Fibroblast of skin of right quadriceps (primary cell): ENCODE data around the gene SEC14L3.

ENCODE experiments used
- DNase-seq: peaks from one replicate; pipeline ENCODE4 v3.0.0-alpha.2; 2013

The SEC14L3 gene

DNA sequence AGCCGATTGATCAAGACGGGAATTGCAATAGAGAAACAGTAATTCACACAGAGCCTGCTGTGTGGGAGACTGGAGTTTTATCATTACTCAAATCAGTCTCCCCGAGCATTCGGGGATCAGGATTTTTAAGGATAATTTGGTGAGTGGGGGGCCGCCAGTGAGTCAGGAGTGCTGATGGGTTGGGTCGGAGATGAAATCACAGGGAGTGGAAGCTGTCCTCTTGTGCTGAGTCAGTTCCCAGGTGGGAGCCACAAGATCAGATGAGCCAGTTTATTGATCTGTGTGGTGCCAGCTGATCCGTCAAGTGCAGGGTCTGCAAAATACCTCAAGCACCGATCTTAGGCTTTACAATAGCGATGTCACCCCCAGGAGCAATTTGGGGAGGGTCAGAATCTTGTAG is 30.7 kb downstream of the SEC14L3 start:
- DNase-seq = no peak

DNA sequence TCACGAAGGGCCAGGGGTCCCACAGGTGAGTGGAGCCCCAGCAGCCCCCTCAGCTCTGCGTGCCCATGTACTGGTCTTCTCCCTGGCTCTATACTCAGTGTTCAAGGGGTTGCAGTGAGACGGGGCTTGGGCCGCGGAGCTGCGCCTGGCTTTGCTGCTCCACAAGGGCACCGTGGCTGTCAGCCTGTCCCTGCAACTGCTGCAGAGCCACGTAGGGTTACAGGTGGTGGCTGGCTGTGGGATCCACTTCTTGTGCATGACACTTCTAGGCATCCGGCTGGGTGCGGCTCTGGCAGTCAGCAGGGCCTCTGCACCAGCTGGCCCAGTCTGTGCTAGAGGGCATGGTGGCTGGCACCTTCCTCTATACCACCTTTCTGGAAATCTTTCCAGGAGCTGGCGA is 32.0 kb downstream of the SEC14L3 start:
- DNase-seq = no peak

- DNase-seq = no peak
Measured at GRCh38 chr22:30439226-30439625, 32.6 kb downstream of the SEC14L3 start.

DNA sequence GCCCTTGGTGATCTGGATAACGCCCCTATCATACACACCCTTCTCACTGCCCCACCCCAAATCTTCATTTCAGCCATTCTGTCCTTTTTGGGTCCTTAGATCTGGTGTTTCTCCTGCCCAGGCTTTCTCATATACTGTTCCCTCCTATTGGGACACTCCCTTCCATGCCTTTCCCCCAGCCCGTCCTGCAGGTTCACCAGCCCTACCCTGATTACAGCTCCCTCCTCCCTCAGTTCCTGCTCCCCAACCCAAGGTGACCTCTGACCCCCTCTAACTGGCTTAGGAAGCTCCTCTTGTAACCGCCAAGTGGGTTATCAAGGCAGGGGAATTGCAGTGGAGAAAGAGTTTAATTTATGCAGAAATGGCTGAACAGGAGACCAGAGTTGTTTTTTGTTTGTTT is 33.3 kb downstream of the SEC14L3 start:
- DNase-seq = no peak

DNA sequence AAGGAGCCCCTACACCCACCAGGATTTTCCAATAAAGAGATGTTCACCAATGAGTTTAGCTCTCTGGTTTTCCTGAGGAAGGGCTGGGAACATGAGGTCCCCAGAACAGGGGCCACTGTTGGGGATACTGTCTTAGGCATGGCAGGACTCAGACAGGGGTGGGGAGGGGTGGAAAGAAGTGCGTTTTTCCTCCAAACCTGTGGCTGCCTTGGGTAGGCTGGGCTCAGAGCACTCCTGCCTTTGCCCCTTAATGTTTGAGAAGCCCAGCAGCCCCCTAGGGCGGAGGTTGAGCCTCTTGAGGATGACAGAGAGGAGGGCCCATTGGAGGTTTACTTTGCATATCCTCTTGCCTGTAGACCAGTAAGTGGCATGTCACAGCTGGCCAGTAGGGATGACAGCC is 35.6 kb downstream of the SEC14L3 start:
- DNase-seq = no peak

- no peak for DNase-seq
Measured at GRCh38 chr22:30435674-30436126, 36.1 kb downstream of the SEC14L3 start.

GRCh38 chr22:30434843-30435242 is 37.0 kb downstream of the SEC14L3 start:
- DNase-seq = no peak

GRCh38 chr22:30433773-30434172 is 38.0 kb downstream of the SEC14L3 start:
- no peak for DNase-seq

GRCh38 chr22:30433227-30433626 is 38.6 kb downstream of the SEC14L3 start:
- DNase-seq = no peak

DNA sequence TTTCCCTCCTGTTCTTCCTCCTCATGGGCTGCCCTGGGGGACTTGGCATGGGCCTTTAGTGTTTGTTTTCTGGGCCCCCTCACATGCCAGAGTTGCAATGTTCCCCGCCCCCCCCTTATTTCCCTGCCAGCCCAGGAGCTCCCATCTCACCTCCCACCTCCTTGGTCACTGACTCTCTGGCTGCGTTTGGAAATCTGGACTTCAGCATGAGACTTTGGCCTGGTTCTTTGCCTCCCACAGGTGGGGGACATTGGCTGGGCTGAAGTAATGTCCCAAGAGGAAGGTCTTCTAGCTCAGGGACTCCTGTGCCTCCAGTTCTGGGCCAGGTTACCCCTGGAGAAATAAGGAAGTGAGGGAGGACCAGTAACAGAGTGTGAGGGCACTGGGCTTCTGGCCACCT is 39.3 kb downstream of the SEC14L3 start:
- no peak for DNase-seq

- DNase-seq = no peak
Measured at GRCh38 chr22:30432096-30432495, 39.7 kb downstream of the SEC14L3 start.

- no peak for DNase-seq
Measured at GRCh38 chr22:30430933-30431332, 40.9 kb downstream of the SEC14L3 start.

GRCh38 chr22:30429887-30430286 is 41.9 kb downstream of the SEC14L3 start:
- DNase-seq = no peak

GRCh38 chr22:30427871-30428270 is 43.9 kb downstream of the SEC14L3 start:
- DNase-seq = no peak

GRCh38 chr22:30426388-30427353 is 45.1 kb downstream of the SEC14L3 start:
- peak; percentile 64 for DNase-seq

DNA sequence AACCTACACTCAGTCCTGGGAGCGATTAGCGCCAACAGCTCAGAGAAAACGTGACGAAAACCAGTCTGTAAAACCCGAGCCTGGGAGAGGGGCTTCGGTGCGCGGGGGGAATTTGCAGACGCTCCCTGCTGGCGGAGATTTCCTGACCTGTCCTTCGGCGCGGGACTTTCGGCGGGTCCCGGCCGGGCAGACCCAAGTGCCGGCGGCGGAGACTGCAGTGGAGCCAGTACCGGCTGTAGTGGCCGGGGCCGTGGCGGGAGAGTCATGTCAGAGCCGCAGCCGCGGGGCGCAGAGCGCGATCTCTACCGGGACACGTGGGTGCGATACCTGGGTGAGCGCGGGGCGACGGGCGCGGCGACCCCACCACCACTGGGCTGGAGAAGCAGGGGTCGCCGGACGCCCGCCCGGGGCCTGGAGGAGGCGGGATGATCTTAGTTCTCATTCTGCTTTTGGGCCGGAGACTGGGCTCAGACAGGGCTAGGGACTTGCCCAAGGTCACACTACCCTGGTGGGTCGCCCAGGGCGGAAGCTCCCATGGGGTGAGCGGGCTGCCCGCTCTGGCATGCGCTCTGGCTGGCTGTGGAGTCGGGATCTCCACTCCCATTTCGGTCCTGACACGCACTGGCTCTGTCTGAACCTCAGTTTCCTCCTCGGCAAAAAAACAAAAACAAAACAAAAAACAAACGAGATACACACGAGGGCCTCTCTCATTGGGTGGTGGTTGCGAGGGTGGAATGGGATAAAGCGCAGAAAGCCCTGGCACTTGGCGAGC is 46.0 kb downstream of the SEC14L3 start, which contains the start of gene MTFP1:
Gene MTFP1 (plus strand): TSS at position 153 of the 772 bp plus-strand sequence. CDS start 112 bp downstream, at position 265.
- peak; percentile 70 for DNase-seq

DNA sequence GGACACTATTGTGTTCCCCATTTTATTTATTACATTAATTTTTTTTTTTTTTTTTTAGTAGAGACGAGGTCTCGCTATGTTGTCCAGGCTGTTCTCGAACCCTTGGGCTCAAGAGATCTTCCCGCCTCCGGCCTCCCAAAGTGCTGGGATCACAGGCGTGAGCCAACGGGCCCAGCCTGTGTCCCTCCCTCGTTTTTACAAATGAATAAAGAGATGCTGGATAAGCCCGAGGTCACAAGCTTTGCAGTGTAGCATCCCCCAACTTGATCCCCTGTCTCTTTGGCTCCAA is 46.5 kb downstream of the SEC14L3 start:
- DNase-seq = no peak

GRCh38 chr22:30424534-30425326 is 47.1 kb downstream of the SEC14L3 start:
- peak; percentile 42 for DNase-seq

DNA sequence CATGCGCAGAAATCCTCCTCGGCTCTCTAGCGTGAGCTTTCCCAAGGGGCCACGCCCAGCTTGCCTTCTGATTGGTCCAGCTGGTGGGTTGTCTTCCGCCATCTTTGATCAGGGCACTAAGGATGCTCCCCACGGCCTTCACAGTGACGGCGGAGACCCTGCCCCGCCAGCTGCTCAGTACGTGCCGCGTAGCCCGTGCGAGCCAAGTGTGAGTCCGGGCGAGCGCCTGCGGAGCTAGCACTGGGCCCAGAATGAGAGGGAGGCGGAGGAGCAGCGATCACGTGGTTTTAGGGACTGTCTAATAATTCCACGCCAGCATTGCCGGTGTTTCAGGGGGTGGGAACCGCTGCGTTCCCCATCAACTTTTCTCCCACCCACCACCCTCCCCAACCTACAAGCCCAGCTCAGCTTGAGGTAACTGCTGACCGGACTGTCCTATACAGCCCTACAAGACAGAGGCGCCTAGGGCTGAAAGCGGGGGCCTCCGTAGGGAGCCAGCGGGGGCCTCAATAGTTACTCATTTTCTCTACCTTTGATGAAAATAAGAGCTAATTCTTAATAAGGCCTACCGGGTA is 47.8 kb downstream of the SEC14L3 start:
- peak; percentile 100 for DNase-seq

DNA sequence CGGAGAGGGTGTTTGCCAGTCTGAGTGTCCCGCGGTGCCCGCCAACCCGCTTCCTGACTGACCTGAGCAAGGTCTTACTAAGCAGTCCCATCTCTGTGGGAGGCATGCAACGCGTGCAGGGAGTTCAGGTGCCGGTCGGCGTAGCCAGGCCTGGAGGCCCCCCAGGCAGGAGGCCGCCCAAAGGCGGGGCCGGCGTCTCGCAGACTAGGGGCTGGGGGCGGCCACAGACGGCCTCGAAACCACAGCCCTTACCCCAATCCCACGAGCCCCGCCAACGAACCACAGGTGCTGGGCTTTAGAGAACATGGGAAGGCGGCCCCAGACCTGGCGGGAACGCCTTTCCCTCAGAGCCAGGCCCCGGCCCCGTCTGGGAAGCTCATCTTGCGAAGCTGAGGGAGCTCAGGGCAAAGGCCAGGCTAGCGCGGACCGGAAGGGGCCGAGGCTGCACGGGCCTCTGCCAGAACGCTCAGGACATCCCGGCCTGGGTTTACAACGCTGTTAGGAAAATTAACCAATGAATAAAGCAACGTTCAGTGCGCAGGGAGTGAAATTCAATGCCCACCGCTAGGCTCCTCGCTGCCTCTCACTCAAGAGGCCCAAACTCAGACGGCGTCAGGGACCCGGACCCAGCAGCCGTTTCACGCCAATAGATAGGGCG is 48.4 kb downstream of the SEC14L3 start:
- no peak for DNase-seq

DNA sequence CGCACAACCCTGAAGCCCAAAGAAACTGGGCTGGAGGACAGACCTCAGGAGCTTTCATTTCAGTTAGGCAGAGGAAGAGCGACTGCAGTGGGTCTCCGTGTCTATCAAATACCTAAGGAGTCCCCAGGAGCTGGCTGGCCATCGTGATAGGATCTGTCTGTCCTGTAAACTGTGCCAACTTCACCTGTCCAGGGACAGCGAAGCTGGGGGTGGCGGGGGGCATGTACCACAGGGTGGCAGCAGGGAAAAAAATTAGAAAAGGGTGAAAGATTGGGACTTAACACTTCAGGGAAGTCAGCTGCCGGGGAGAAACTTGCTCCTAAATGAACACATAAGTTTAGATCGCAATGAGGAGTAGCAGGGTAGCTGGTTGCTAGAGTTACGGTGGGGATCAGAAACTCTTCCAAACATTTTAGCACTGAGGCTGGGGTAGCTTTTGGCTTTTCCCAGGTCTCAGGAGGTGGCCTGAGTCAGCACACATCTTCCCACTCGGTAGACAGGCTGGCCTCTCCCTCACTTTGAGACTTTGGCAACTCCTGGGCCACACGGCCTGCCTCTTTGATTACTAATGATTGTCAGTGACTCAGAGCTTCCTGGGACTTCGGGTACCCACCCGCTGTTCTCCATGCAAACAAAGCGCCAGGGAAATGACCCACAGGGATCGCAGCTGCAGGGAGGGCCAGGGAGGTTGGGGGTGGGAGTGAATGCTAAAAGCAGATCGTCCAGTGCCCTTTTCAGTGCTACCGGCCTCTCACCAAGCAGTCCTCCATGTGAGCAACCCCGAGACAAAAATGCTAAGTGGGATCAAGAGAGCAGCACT is 49.1 kb downstream of the SEC14L3 start:
- DNase-seq = peak; percentile 93
